Islet of Langerhans (tissue), 1 donor: ENCODE results near the gene RUNX1.

Experiments
- FAIRE-seq: peaks from one replicate; lab custom pipeline; 2011; peaks lifted over from hg19 to GRCh38; lab: Jason Lieb, UNC

Gene RUNX1

DNA sequence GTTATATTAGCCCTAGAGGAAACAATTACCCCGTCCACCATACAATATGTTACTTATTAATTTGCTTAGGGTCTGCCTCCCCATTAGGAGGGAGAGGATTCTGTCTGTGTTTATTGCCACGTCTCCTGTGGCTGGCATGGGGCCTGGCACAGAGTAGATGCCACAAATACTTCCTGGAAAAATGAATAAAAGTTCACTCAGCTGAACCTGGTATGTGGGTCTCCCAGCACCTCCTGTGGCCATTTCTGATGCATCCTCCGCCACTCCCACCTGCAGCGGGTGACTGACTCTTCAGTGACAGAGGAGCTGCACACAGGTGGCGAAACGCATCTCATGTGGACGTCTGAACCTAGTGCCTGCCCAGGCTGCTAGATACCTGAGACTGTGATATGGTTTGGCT lies 267.6 kb downstream of the RUNX1 start:
- FAIRE-seq: no peak

DNA sequence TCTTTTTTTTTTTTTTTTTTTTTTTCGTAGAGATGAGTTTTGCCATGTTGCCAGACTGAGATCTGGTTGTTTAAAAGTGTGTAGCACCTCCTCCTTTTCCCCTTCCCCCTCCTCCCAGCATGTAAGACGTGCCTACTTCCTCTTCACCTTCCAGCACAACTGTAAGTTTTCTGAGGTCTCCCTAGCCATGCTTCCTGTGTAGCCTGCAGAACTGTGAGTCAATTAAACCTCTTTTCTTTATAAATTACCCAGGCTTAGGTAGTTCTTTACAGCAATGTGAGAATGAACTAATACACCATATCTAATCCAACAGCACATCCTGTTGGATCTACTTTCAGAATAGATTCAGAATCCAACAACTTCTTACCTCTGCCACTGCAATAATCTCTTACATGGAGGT lies 269.2 kb downstream of the RUNX1 start:
- no peak for FAIRE-seq

DNA sequence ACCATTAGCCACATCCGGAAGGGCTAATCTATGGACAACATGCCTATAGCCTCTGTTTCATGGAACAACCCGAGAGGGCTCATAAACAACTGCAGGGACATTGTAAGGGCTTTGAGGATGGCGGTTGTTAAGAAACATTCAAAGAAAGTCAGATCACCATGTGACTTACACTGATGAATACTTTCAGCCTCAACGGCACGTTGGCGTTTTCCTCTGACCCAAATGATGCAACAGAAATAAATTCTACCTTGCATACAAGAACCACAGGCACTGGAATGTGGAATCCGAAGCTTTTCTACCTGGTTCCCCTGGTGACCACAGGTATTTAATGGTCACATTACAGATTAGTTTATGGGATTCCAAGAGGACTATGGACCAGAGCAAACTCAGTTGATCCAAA lies 273.3 kb downstream of the RUNX1 start:
- no peak for FAIRE-seq

DNA sequence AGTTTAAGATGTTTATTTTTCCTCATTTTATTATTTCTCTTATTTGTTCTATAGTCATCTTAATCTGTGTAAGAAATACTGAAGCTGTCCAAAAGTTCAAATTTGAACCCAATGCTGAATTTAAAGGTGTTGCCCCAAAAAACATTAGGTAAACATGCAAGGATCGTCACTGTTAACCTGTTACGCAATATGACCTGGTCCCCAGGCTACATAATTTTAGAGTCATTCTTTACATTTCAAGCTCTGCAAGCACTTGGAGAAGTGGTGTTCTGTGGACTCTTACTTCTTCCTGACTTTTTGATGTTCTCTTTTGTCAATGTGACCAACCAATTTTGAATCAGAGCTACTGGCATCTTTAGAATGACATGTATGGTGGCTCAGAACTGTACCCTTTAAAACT lies 274.4 kb downstream of the RUNX1 start:
- no peak for FAIRE-seq

DNA sequence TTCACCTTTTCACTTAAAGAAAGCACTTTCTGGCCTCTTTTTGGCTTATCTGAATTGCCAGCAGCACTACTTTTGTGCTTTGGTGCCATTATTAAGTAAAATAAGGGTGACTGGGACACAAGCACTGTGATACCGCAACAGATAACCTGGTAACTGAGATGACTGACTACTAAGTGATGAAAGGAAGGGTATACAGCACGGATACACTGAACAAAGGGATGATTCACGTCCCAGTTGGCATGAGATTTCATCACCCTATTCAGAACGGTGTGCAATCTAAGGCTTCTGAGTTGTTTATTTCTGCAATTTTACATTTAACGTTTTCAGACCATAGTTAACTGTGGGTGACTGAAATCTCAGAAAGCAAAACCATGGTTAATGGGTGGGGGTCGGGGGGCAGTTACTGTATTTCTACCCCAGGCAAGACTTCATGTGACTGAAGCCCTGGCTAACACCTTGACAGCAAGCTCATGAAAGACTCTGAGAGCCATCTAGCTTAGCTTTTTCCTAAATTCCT lies 277.5 kb downstream of the RUNX1 start:
- FAIRE-seq: no peak

DNA sequence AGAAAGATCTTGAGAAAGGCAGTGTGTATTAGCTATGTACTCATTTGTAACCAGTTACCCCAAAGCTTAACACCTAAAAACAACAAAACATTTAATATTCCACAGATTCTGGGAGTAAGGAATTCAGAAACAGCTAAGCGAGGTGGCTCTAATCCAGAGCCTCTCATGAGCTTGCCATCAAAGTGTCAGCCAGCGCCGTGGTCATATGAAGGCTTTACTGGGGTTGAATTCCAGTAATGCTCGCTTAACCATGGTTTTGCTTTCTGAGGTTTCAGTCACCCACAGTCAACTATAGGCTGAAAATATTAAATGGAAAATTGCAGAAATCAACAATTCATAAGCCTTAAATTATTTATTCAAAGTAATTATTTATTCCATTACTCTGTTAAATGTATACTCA lies 278.5 kb downstream of the RUNX1 start:
- FAIRE-seq: peak; percentile 17

DNA sequence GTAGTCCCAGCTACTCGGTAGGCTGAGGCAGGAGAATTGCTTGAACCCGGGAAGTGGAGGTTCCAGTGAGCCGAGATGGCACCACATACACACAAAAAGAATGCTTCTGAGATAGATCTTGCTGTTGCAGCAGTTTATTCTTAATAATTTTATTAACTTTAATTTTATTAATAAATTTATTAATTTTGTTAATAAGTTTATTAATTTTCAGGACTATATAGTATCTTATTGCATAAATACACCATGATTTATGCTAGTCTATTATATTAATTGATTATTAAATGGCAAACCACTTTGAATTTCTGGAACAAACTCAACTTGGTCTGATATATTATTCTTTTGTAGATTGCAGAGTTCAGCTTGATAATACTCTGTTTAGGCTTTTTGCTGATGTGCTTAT lies 280.8 kb downstream of the RUNX1 start:
- peak; percentile 53 for FAIRE-seq

DNA sequence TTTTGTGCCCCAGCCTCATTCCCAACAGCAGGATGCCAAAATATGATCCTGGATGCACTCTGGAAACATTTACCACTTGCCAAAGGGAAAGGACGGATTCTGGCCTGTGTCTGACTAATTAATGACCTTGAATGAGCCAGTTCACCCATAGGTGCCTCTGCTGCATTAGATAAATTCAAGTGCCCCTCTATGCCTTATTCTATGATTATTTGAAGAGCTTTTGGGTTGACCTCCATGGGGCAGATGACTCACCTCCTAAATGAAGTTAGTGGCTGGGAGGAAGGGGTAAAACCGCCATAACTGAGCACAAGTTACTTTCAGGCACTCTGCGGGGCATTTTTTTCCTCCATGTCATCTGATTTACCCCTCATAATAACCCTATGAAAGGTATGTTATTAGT lies 282.2 kb downstream of the RUNX1 start:
- FAIRE-seq: no peak

DNA sequence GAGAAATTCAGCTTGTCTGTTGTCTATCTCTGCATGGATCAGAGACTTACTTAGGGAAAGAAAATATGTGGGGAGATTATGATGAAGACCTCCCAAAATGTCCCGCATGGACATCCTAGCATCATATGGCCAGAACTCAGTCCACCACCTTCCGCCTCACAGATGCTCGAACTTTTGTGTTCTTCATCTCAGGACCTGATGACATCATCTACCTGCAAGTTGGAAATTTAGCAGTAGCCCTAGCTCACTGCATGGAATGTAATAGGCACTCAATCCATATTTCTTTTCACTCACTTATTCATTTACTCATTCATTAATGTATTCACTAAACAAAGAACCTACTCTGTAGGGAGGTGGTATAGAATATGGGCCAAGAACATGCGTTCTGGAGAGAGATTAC lies 283.5 kb downstream of the RUNX1 start:
- FAIRE-seq: no peak

DNA sequence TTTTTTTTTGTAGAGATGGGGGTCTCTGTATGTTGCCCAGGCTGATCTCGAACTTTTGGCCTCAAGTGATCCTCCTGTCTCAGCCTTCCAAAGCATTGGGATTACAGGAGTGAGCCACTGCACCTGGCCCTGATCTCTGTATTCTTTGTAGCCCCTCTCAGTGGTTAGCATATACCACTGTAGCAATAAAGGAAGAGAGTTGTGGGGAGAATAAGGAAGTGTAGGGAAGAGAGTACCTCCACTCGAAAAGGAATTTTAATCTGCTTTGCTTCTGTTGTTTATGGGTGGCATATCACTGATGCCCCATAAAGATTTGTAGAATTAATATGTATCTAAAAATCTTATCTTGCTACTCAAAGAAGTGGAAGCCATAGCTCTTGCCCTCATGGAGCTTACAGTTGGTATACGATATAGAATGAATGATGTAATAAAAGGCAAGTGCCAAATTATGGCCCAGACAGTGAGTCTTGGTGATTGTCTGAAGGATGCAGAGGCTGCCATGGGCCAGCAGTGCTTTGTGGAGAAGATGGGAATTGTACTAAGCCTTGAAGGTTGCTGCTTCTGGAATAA lies 284.3 kb downstream of the RUNX1 start:
- FAIRE-seq: no peak

DNA sequence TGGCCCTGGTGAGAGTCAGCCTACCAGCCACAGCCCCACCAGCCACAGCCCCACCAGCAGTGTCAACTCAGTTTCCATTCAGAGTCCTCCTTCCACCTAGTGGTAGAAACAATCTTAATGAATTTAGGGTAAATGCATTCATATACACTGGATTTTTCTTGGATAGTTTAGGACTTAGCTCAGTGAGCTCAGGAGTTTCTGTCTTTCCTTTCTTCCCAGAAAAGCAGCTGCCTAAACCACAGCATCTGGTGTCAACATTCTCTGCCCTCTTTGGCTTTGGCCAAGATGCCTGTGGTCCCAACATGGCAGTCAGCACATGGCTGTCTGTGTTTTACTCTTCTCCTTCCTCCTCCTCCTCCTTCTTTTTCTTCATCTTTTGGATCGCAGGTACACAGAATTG lies 286.3 kb downstream of the RUNX1 start:
- FAIRE-seq: no peak

DNA sequence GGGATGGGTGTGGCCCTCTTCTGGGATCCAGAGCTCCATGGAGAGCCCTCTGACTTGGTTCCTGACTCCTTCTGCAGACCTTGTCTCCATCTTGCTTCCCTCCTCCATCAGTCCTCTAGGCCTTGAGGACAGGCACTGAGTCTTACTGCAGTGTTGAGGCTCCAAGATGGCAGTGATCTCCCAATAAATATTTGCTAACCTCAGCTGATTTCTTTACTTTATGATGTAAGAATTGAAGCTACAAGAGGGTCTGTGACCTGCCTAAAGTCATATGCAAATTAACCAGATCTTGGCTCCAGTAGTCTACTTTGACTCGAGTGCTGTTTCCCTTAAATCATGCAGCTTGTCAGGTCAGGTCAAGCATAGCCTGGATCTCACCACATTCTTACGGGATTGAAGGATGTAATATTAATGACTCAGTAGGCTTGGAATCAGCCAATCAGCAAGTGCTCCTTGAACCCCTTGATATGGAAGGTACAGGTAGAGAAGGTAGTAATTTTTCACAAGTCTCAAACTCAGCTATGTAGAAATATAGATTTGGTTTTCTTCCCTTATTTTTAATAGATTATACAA lies 287.3 kb downstream of the RUNX1 start:
- FAIRE-seq: no peak

DNA sequence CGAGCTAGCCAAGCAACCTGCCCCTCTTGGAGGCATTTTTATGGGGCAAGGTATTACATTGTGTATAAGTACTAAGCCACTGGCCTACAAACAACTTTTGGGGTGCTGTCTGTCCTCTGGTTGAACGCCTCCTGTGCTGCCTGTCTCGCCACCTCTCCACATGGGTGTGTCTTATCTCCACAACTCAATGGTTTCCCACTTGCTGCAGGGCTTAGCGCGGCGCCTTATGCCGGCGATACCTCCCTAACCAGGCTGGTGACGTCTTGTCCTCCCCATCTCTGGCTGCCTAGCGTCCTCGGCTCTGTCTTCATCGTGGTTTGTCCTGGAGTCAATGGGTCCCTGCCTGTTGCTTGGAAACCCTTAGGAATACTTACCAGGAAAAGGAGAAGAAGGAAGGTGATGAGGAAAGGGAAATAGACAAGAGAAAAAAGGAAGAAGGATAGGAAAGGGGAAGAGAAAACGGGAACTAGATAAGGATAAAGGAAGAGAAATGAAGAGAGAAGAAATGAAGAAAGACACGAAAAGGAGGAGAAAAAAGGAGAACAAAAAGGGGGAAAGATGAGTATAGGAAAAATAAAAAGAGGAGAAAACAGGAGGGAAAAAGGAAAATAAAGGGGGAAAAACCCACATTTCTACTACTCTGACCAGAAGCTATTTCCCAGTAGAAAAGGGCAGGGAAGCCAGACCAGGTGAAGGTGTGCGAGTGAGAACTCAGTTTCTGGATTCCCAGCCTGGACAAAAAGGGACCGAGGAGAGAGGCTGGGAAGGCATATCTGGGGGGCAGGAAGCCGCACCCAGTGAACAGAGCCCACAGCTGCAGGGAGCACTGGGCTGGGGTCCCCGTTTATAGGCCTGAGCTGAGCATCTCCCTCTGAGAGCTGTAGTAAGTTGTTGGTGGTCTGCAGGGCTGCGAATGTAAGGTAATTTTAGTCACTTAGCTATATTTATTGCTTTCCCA lies 294.1 kb downstream of the RUNX1 start:
- FAIRE-seq: no peak

DNA sequence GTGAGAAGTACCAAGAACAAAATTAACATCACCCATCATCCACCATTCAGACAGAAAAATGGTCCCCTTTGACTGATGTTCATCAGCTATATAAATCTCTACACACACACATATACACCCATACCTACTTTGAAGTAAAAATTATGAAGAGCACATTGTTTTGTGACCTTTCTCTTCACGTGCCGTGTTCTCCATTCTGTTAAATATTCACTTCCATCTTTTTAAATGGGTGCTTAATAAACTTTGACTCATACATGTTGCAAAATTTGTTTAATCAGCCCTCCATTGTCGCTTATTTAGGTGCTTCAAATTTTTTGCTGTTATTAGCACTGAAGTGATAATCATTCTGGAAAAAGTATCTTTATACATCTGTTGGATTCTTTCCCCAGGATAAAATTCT lies 300.2 kb downstream of the RUNX1 start:
- no peak for FAIRE-seq

DNA sequence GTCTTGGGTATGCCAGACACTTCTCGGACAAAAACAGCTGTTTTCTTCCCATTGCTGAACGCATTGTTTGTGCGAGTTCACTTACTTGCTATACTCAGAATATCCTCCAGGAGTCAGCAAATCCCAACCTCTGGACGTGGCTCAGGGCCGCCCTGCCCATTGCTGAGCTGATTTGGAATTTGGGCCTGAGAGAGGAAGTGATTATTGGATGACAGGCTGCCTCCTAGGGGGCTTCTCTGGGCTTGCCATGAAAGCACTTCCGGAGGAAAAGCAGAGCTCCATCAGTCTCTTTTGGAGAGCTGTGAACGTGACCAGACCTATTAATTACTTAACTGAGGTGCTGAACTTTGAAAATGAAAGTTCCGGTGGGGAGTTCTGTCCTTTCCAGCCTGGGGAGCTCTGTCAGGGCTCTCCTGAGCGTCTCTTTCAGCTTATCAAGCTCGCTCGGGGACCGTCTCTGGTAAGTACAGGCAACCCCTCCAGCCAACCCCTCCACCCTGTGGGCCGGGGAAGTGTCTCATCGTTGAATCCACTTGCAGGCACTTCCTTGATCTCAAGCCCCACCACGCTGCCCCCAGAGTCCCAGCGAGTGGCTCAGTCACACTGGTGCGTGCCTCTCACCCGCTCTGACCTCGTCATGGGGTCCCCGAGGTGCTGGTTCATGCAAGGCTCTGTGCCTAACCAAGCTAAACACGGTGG lies 303.4 kb downstream of the RUNX1 start:
- FAIRE-seq: peak; percentile 79

DNA sequence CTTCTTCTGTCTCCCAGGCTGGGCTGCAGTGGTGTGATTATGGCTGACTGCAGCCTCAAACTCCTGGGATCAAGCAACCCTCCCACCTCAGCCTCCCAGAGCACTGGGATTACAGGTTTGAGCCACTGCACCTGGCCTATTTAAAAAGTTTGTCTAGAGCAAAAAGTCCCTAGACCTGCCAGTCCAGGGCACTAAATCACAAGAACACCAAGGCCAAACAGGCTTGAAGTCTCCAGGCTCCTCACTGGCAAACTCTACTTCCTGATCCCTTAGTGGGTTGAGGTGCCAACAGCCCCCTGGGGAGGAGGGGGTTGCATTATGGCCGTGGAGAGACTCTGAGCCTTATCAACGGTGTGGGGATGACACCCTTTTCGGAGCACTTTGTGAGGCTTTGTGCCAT lies 304.3 kb downstream of the RUNX1 start:
- FAIRE-seq: no peak

DNA sequence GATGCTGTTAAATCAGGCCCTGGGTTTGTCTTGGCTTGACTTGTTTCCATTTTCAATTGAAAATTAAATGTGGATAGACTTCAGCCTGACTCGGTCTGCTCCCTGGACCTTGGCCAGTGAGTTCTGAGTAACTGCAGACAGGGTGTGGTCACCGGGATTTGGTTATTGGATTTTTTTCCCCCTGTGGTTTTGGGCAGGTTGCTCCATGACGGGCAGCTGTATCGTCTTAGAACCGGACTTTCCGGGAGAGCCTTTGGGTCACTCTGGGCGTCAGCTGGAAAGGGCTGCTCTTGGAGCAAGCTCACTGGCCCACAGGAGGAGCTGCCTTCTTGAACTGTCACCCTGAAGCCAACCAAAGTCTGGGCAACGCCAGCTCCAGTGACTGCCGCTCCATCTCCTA lies 305.3 kb downstream of the RUNX1 start:
- no peak for FAIRE-seq

DNA sequence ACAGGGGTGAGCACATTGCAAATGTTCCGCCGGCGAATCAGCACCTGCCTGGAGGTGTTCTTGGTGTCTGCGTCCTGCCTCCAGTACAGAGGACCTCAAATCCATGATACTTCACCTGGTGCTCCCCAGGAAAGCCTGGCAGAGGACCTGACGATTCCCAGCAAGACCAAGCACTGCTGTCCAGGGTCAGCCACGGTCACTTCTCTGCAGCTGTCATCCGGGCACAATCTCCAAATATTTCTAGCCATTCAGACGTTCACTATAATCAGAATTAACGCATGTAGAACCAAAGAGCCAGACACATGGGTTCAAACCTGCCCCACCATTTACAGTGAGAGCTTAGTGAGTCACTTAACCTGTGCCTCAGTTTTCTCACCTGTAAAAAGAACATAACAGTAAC lies 305.8 kb downstream of the RUNX1 start:
- no peak for FAIRE-seq

DNA sequence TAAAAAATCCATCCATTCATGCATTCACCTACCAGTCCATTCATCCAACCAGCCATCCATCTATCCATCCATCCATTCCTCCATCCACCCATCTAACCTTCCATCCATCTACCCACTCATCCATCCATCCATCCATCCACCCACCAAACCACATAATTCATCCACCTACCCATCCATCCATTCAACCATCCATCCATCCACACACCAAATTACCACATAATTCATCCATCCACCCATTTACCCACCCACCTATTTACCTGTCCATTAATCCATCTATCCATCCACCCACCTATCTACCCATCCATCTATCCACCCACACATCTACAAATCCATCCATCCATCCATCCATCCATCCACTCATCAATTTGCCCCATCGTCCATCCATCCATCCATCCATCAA lies 308.9 kb downstream of the RUNX1 start:
- no peak for FAIRE-seq
